Left lung (tissue), 10 donors: ENCODE results near the gene BGN. TPM values are rescaled to one million over a fixed set of nuclear protein-coding genes. Genes with fewer than 3 reads are reported as not detected.

ENCODE experiments used
- ATAC-seq: fragments of 200-7000 bp; cut with Tn5 transposase; one replicate; pipeline ENCODE4 v1.9.1; 2020; ENCODE audit warnings: moderate library complexity
- DNase-seq, 4 donors: peaks; one replicate each; pipeline ENCODE4 v3.0.0-alpha.2; 2013 to 2020
- H3K27ac ChIP-seq, 2 donors: fragments of 200-600 bp; sonication (generic) in 1 of 2; one replicate each; pipeline versions ENCODE4 v1.5.0 to v1.8.0; 2020 to 2021
- H3K27me3 ChIP-seq, 2 donors: fragments of 200-600 bp; sonication (generic) in 1 of 2; one replicate each; pipeline versions ENCODE4 v1.5.0 to v1.8.0; 2020 to 2021
- H3K36me3 ChIP-seq, 2 donors: fragments of 200-600 bp; sonication (generic) in 1 of 2; one replicate each; pipeline versions ENCODE4 v1.5.0 to v1.8.0; 2020 to 2021
- H3K4me1 ChIP-seq, 2 donors: fragments of 200-600 bp; one replicate each; pipeline ENCODE4 v1.8.0; 2021
- H3K4me3 ChIP-seq, 2 donors: fragments of 200-600 bp; sonication (generic) in 1 of 2; one replicate each; pipeline versions ENCODE4 v1.5.0 to v1.8.0; 2020 to 2021; ENCODE audit warnings: mild to moderate bottlenecking in 1 of 2
- H3K9me3 ChIP-seq, 2 donors: fragments of 200-600 bp; sonication (generic) in 1 of 2; one replicate each; pipeline versions ENCODE4 v1.5.0 to v1.8.0; 2020 to 2021
- CTCF ChIP-seq, 2 donors: fragments of 200-600 bp; sonication (generic) in 1 of 2; IDR thresholded peaks; one replicate each; pipeline versions ENCODE4 v1.5.0 to v1.8.0; 2021; ENCODE audit warnings: antibody characterized with exemption in 2 of 2
- intact Hi-C, 2 donors: fragments of 100-400 bp; cut with DNase I; formaldehyde crosslinking; loops; one replicate each; pipeline versions ENCODE4 v1.11.2 to v1.14.2; 2022
- polyA plus RNA-seq, 6 donors: library from polyadenylated mRNA; unstranded; fragments of 120-200 nt; gene quantifications; one replicate each; pipeline ENCODE4 v1.2.1, GENCODE V29; 2013; ENCODE audit not compliant: insufficient read length in 6 of 6
- total RNA-seq, 2 donors: library from RNA; stranded (reverse); fragmentation: NEBNext Ultra II Directional; extraction: Animal tissue kit (Norgen Biotek cat#: 25700); gene quantifications; one replicate each; pipeline ENCODE4 v1.2.1, GENCODE V29; 2021
- donor health status: DM: no; HTN: yes; CAD: no.
- donor health status: DM: no; HTN: no; CAD: no.

Gene BGN
- total and polyA plus RNA-seq, 8 donors, result 175 to 492 (median 202) TPM

DNA sequence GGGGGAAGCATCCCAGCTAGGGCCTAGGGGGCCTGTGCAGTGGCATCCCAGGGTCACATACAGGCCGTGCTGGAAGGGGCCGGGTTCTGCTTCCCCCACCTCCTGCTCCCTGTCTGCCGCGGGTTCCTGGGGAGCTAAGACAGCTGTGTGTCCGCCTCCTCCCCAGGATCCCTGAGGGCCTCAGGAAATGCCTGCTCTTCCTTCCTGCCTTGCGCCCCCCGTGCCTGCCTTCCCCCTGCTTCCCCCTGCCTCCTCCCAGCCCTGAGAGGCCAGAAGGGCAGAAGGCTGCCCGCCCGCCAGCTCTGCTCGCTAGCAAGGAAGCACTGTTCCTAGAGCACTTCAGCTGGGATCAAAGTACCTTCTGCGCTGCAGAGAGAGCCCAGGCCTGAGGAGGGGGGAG lies 2.9 kb upstream of the BGN start:
- intact Hi-C loops, result no loop called here
- no peak for DNase-seq

DNA sequence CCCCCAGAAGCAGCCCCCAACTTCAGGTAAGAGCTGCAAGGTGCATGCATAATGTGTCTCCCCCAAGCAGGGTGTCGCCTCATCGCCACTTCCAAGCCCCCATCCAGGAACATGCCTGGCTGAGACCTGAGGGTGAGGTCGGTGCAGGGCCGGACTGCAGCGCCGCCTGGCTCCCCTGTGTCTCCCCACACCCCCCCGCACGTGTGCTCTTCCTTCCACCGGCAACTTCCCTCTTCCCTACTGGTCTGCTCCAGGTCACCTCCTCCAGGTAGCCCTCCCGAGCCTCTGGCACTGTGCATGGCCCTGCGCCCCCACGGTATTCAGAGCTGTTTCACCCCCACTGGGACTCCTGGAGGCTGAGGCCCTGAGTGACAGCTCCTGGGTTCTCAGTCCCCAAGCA lies 2.2 kb upstream of the BGN start:
- DNase-seq (no peak), ATAC-seq (no peak)
- Histone ChIP-seq H3K4me3 (no peak overlapping the region), H3K36me3 (no peaks in the 10 kb centered on the region), H3K27ac (no peak overlapping the region), H3K4me1 (peaks cover 4 to 7% of the 10 kb centered on the region in 2 donors), H3K9me3 (no peaks in the 10 kb centered on the region), H3K27me3 (peaks cover 0 to 21% of the 10 kb centered on the region in 2 donors)
- TF ChIP-seq CTCF (IDR thresholded peaks at IDR 0.05), result no peak
- intact Hi-C loops, result no loop called here

More for the DNA sequence above, 2.9 kb upstream of the BGN start:
- peak overlapping the region in 1 of 2 donors; percentile 7 for H3K27ac ChIP-seq
- H3K36me3 ChIP-seq, result no peaks in the 10 kb centered on the region
- ATAC-seq, result no peak
- peaks cover 0 to 21% of the 10 kb centered on the region in 2 donors for H3K27me3 ChIP-seq
- no peak for TF ChIP-seq CTCF (IDR thresholded peaks at IDR 0.05)
- no peaks in the 10 kb centered on the region for H3K9me3 ChIP-seq
- H3K4me1 ChIP-seq, result peaks cover 4 to 7% of the 10 kb centered on the region in 2 donors
- H3K4me3 ChIP-seq, result no peak overlapping the region

DNA sequence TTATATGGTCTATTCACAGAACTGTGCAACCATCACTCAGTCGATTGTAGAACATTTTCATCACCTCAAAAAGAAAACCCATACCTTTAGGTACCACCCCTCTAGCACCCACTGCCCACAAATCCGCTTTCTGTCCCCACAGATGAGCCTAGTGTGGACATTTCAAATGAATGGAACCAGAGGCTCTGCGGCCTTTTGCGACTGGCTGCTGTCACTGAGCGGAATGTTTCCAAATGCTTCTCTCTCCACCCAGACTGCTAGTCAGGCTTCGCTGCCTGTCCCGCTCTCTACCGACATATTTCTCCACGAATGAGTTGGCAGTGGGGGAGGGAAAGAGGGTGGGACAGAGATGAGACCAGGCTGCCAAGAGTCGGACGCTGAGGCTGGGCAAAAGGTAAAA lies 1.7 kb upstream of the BGN start:
- Histone ChIP-seq H3K27me3 (peaks cover 0 to 21% of the 10 kb centered on the region in 2 donors), H3K9me3 (no peaks in the 10 kb centered on the region), H3K4me3 (no peak overlapping the region), H3K4me1 (peaks cover 4 to 7% of the 10 kb centered on the region in 2 donors), H3K27ac (no peak overlapping the region), H3K36me3 (no peaks in the 10 kb centered on the region)
- intact Hi-C loops, result no loop called here
- TF ChIP-seq CTCF (IDR thresholded peaks at IDR 0.05), result no peak
- no peak for DNase-seq
- ATAC-seq, result no peak

DNA sequence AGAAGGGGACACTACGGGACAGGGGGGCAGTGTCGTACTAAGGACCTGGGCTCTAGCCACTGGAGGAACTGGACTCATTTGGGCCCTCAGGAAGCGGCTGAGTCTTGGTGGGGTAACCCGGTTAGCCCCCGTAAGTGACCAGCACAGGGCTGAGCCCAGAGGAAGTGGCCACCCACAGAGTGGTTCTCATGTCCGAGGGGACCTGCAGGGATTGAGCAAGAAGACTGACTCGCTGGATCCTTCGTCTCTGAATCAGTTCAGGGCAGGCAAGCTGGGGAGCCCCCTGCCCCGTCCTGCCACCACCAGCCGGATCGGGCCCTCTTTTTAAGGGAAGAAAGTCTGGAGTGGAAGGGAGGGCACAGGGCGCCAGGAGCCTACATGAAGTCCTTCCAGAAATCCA lies 719 bp upstream of the BGN start:
- intact Hi-C loops, result no loop called here
- H3K4me1 ChIP-seq, result peaks cover under 1 to 4% of the 10 kb centered on the region in 2 donors
- peak overlapping the region in 1 of 2 donors; percentile 65 for H3K27ac ChIP-seq
- no peak overlapping the region for H3K4me3 ChIP-seq
- TF ChIP-seq CTCF (IDR thresholded peaks at IDR 0.05), result no peak
- H3K27me3 ChIP-seq, result peaks cover 0 to 21% of the 10 kb centered on the region in 2 donors
- no peak for DNase-seq
- no peak for ATAC-seq
- H3K9me3 ChIP-seq, result no peaks in the 10 kb centered on the region
- no peaks in the 10 kb centered on the region for H3K36me3 ChIP-seq

DNA sequence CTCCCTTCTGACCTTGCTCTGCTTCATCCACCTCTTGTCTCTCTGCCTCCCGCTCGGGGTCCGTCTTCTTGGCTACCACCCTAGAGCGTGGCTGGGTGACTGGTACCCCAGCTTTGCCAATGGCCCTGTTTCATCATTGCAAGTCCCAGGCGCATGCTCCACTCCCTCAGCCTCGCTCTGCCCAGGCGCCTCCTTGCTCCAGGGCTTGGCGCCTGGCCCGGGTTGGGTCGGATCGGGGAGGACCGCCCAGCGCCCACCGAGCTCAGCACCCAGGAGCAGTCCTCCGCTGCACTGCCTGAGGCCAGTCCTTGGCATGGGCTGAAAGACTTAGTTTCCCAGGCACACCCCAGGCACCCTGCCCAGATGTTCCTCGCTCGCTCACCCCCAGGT lies 577 bp downstream of the BGN start:
- H3K27me3 ChIP-seq, result peaks cover 0 to 21% of the 10 kb centered on the region in 2 donors
- peak overlapping the region in 1 of 2 donors; percentile 39 for H3K27ac ChIP-seq
- no peaks in the 10 kb centered on the region for H3K9me3 ChIP-seq
- no peaks in the 10 kb centered on the region for H3K36me3 ChIP-seq
- H3K4me3 ChIP-seq, result peak overlapping the region; percentile 26 to 31
- H3K4me1 ChIP-seq, result peaks cover 0 to 4% of the 10 kb centered on the region in 2 donors
- intact Hi-C loops, result no loop called here
- no peak for TF ChIP-seq CTCF (IDR thresholded peaks at IDR 0.05)
- peak in 2 of 4 donors; percentile 44 to 46 for DNase-seq
- peak; percentile 6 for ATAC-seq
